GM21381 (cell line): ENCODE results near the gene CCDC180.
"Not testable (repeated sequence)": the region's sequence is repeated elsewhere in the genome, so short reads cannot be mapped to it uniquely, and the experiment has no call there.

ENCODE experiments used
- ATAC-seq: cut with Tn5 transposase; IDR thresholded peaks from one replicate; pipeline ENCODE4 v1.9.1; 2021; ENCODE audit warnings: mild to moderate bottlenecking, moderate library complexity; ENCODE audit not compliant: unreplicated experiment

CCDC180 gene

GRCh38 chr9:97307500-97308163 lies at the start of gene CCDC180:
CCDC180 (plus strand) TSS chr9:97307659; CDS start chr9:97308064, 405 bp downstream.
- no peak for ATAC-seq

GRCh38 chr9:97259834-97260514 lies 47.5 kb upstream of the CCDC180 start:
- not testable (repeated sequence) for ATAC-seq

- no peak for ATAC-seq
Observed at GRCh38 chr9:97271292-97271691, 36.2 kb upstream of the CCDC180 start.

- ATAC-seq = no peak
Observed at GRCh38 chr9:97272072-97272471, 35.4 kb upstream of the CCDC180 start.

GRCh38 chr9:97276310-97276852 lies 31.1 kb upstream of the CCDC180 start:
- ATAC-seq = no peak

- ATAC-seq = no peak
Observed at GRCh38 chr9:97277953-97278352, 29.5 kb upstream of the CCDC180 start.

- ATAC-seq = no peak
Observed at GRCh38 chr9:97280755-97281330, 26.6 kb upstream of the CCDC180 start.

- ATAC-seq = no peak
Observed at GRCh38 chr9:97283768-97284167, 23.7 kb upstream of the CCDC180 start.

- no peak for ATAC-seq
Observed at GRCh38 chr9:97284798-97285197, 22.7 kb upstream of the CCDC180 start.

GRCh38 chr9:97292200-97292599 lies 15.3 kb upstream of the CCDC180 start:
- no peak for ATAC-seq

GRCh38 chr9:97293207-97293721 lies 14.2 kb upstream of the CCDC180 start:
- ATAC-seq = no peak

- no peak for ATAC-seq
Observed at GRCh38 chr9:97293818-97294217, 13.6 kb upstream of the CCDC180 start.

- ATAC-seq = no peak
Observed at GRCh38 chr9:97297889-97298288, 9.6 kb upstream of the CCDC180 start.

- ATAC-seq = no peak
Observed at GRCh38 chr9:97299809-97300414, 7.5 kb upstream of the CCDC180 start.

- no peak for ATAC-seq
Observed at GRCh38 chr9:97300586-97300985, 6.9 kb upstream of the CCDC180 start.

- no peak for ATAC-seq
Observed at GRCh38 chr9:97301974-97302373, 5.5 kb upstream of the CCDC180 start.

- no peak for ATAC-seq
Observed at GRCh38 chr9:97304586-97304985, 2.9 kb upstream of the CCDC180 start.

GRCh38 chr9:97305501-97306298 lies 1.8 kb upstream of the CCDC180 start:
- no peak for ATAC-seq

GRCh38 chr9:97307091-97307490 lies 368 bp upstream of the CCDC180 start:
- no peak for ATAC-seq

GRCh38 chr9:97309260-97309659 lies 1.8 kb downstream of the CCDC180 start:
- ATAC-seq = no peak
